K562 (cell line): Measurements from ENCODE around the gene SOX4. TPM values are rescaled to one million over a fixed set of nuclear protein-coding genes. Genes with fewer than 3 reads are reported as not detected.
A peak's percentile ranks its signal among the peaks of the same experiment; 100 is the strongest.

Experiments
- ATAC-seq: fragments of 200-7000 bp; cut with Tn5 transposase; 3 replicates; pipeline ENCODE4 v1.9.1; 2020; ENCODE audit warnings: moderate library complexity
- BruUV-seq: library from RNA; stranded (reverse); fragments of 400-500 nt; replicated peaks from 2 replicates; lab custom pipeline; 2021; lab: Mats Ljungman, UMichigan
- CTCF ChIA-PET: fragments of 300-600 bp; formaldehyde crosslinking; extraction: SDS; loops from one replicate; lab custom pipeline; 2021; ENCODE audit warnings: low intra/inter-chr PET ratio; lab: Yijun Ruan, JAX
- POLR2A ChIA-PET: fragments of 300-600, 350-650 bp; sonication (Branson Sonifier 250); formaldehyde crosslinking; extraction: SDS; loops from one replicate; lab custom pipeline; 2021; ENCODE audit warnings: antibody characterized with exemption, inconsistent platforms; lab: Yijun Ruan, JAX
- DNase-seq, 4 experiments: peaks; one replicate each; pipeline versions ENCODE4 v3.0.0 to v3.0.0-alpha.2; 2011 to 2018; ENCODE audit warnings: low spot score in 3 of 4, mixed read lengths in 3 of 4; ENCODE audit errors: extremely low read depth in 1 of 4
- FAIRE-seq: peaks from 2 replicates; lab custom pipeline; 2011; peaks lifted over from hg19 to GRCh38; lab: Jason Lieb, UNC
- H2AFZ ChIP-seq: 2 replicates; pipeline ENCODE4 v1.6.0; 2011; ENCODE audit warnings: low read depth, low read length, control low read depth, inconsistent platforms
- H3K27ac ChIP-seq: fragments of 200-600 bp; 3 replicates; pipeline ENCODE4 v1.8.0; 2011; ENCODE audit warnings: low read depth, mild to moderate bottlenecking, control low read depth, inconsistent platforms, low read length, moderate library complexity, mixed read lengths; ENCODE audit errors: extremely low read depth
- H3K27me3 ChIP-seq, 2 experiments: fragments of 300-600 bp in 1 of 2; 2 replicates in 1 of 2; 3 replicates in 1 of 2; pipeline versions ENCODE4 v1.6.0 to v1.8.0; 2011; ENCODE audit warnings: inconsistent platforms in 2 of 2, low read length in 2 of 2, mild to moderate bottlenecking in 1 of 2, mixed read lengths in 1 of 2, moderate library complexity in 1 of 2; ENCODE audit not compliant: control insufficient read depth in 2 of 2, insufficient read depth in 2 of 2
- H3K36me3 ChIP-seq: fragments of 300-600 bp; 3 replicates; pipeline ENCODE4 v1.8.0; 2011; ENCODE audit warnings: mild to moderate bottlenecking, low read length, inconsistent platforms; ENCODE audit not compliant: control insufficient read depth, insufficient read depth
- H3K4me1 ChIP-seq, 2 experiments: fragments of 200-600 bp in 1 of 2; replicated peaks in 1 of 2; 2 replicates in 1 of 2; 3 replicates in 1 of 2; pipeline versions ENCODE4 v1.5.1 to v1.8.0; 2011; ENCODE audit warnings: inconsistent platforms in 2 of 2, low read length in 2 of 2, mild to moderate bottlenecking in 1 of 2, mixed read lengths in 1 of 2, moderate library complexity in 1 of 2; ENCODE audit not compliant: control insufficient read depth in 2 of 2, insufficient read depth in 2 of 2
- H3K4me2 ChIP-seq: 2 replicates; pipeline ENCODE4 v1.6.1; 2011; ENCODE audit warnings: low read length, control low read depth, inconsistent platforms, mixed read lengths; ENCODE audit not compliant: insufficient read depth
- H3K4me3 ChIP-seq: fragments of 200-600 bp; sonication (generic), shearing (Covaris generic); 2 replicates; pipeline ENCODE4 v1.5.1; 2016; ENCODE audit warnings: control low read depth, inconsistent platforms
- H3K79me2 ChIP-seq: fragments of 200-600 bp; 3 replicates; pipeline ENCODE4 v1.8.0; 2011; ENCODE audit warnings: low read length, inconsistent platforms; ENCODE audit not compliant: control insufficient read depth, insufficient read depth
- H3K9ac ChIP-seq, 2 experiments: 2 replicates each; pipeline versions ENCODE4 v1.6.0 to v1.6.1; 2011; ENCODE audit warnings: low read depth in 2 of 2, low read length in 2 of 2, control low read depth in 1 of 2, inconsistent platforms in 1 of 2, mild to moderate bottlenecking in 1 of 2, mixed read lengths in 1 of 2; ENCODE audit not compliant: insufficient read depth in 1 of 2
- H3K9me1 ChIP-seq: one replicate; pipeline ENCODE4 v1.6.0; 2011; ENCODE audit warnings: inconsistent platforms, mild to moderate bottlenecking, low read length, moderate library complexity; ENCODE audit not compliant: control insufficient read depth, insufficient read depth
- H3K9me3 ChIP-seq: replicated peaks from 2 replicates; pipeline ENCODE4 v1.5.1; 2011; ENCODE audit warnings: low read depth, low read length, inconsistent platforms; ENCODE audit not compliant: control insufficient read depth, insufficient read depth
- H4K20me1 ChIP-seq: replicated peaks from 2 replicates; pipeline ENCODE4 v1.6.1; 2011; ENCODE audit warnings: low read length, inconsistent platforms, mixed read lengths; ENCODE audit not compliant: control insufficient read depth, insufficient read depth
- CEBPG ChIP-seq, 3 experiments: fragments of 200-800 bp in 1 of 3; sonication (Bioruptor generic) in 1 of 3; sonication (generic) in 1 of 3; formaldehyde crosslinking in 1 of 3; IDR thresholded peaks in 2 of 3; conservative IDR thresholded peaks in 1 of 3; 2 replicates each; pipeline versions ENCODE4 v1.6.1 to v1.8.0; 2016 to 2022; ENCODE audit warnings: missing compliant biosample characterization in 2 of 3, missing genetic modification characterization in 2 of 3, mild to moderate bottlenecking in 1 of 3, missing genetic modification reagents in 1 of 3
- CREB1 ChIP-seq, 2 experiments: sonication (generic) in 1 of 2; formaldehyde crosslinking in 1 of 2; IDR thresholded peaks; 2 replicates each; pipeline versions ENCODE4 v1.6.1 to v1.8.0; 2012 to 2022; ENCODE audit warnings: inconsistent platforms in 1 of 2, mild to moderate bottlenecking in 1 of 2, missing genetic modification reagents in 1 of 2, moderate library complexity in 1 of 2
- E2F3 ChIP-seq: fragments of 250-450 bp; sonication (Bioruptor Pico); IDR thresholded peaks from 2 replicates; pipeline ENCODE4 v1.4.0; 2020; ENCODE audit warnings: mild to moderate bottlenecking
- HMG20A ChIP-seq: fragments of 450-650 bp; formaldehyde crosslinking; conservative IDR thresholded peaks from 2 replicates; pipeline ENCODE4 v1.4.0; 2020; ENCODE audit warnings: mild to moderate bottlenecking, mixed read lengths
- MBD2 ChIP-seq: sonication (generic); IDR thresholded peaks from 2 replicates; pipeline ENCODE4 v1.6.1; 2016; ENCODE audit warnings: low read depth, borderline replicate concordance
- STAT5B ChIP-seq: fragments of 250-450 bp; sonication (Bioruptor Pico); IDR thresholded peaks from 2 replicates; pipeline ENCODE4 v1.8.0; 2021; ENCODE audit warnings: mild to moderate bottlenecking, inconsistent platforms
- ZBTB43 ChIP-seq: sonication (generic); formaldehyde crosslinking; IDR thresholded peaks from 2 replicates; pipeline ENCODE4 v1.8.0; 2023; ENCODE audit warnings: mild to moderate bottlenecking, missing genetic modification reagents
- ZNF707 ChIP-seq: fragments of 250-450 bp; sonication (Bioruptor Pico); conservative IDR thresholded peaks from 2 replicates; pipeline ENCODE4 v1.8.0; 2022; ENCODE audit warnings: inconsistent platforms, mild to moderate bottlenecking, moderate library complexity
- WGBS: fragments of 100-300 bp; shearing (Covaris generic); methylation state at CpG from one replicate; pipeline ENCODE4 v1.1.6; 2016; ENCODE audit warnings: low coverage, mixed read lengths; ENCODE audit not compliant: insufficient coverage; ENCODE audit errors: missing lambda C conversion rate; 5-methylcytosine and 5-hydroxymethylcytosine counted together
- in situ Hi-C: fragments of 300-500 bp; cut with MboI; formaldehyde crosslinking; loops from 4 replicates; pipeline ENCODE4 v1.15.0; 2018; ENCODE audit warnings: inconsistent platforms, mixed read lengths
- intact Hi-C: fragments of 100-400 bp; cut with micrococcal nuclease; formaldehyde crosslinking; loops from 2 replicates; pipeline ENCODE4 v1.14.2; 2022
- polyA plus RNA-seq, 8 experiments: library from polyadenylated mRNA; depleted of rRNA in 4 of 8; stranded (reverse) in 5 of 8; unstranded in 3 of 8; fragments of >200 nt; fragmentation: Nextera tagmentation in 2 of 8; fragmentation: Illumina TruSeq in 1 of 8; extraction: Ambion mirVana in 2 of 8; extraction: Trizol in 1 of 8; gene quantifications; 2 replicates each; pipeline versions ENCODE4 v1.2.1 to v1.2.3, GENCODE V29; 2011 to 2014; ENCODE audit warnings: inconsistent platforms in 1 of 8, missing spikeins in 1 of 8
- total RNA-seq, 7 experiments: library from RNA; depleted of rRNA in 6 of 7; stranded (reverse); fragments of >200 nt in 6 of 7; fragmentation: Illumina TruSeq in 2 of 7; extraction: Trizol in 2 of 7; gene quantifications; 2 replicates each; pipeline versions ENCODE4 v1.2.1 to v1.2.3, GENCODE V29; 2011 to 2021; ENCODE audit warnings: low replicate concordance in 1 of 7

Gene SOX4
- total and polyA plus RNA-seq, 9 of the 15 experiments (the other 6 are each of a cell fraction or from before 2014, with no cell fraction given), result 0.03 to 0.29 (median 0.04) TPM

GRCh38 chr6:21586300-21586699, 7.3 kb upstream of the SOX4 start:
- H3K9me3 ChIP-seq, result no peaks in the 10 kb centered on the region
- no peaks in the 10 kb centered on the region for H3K36me3 ChIP-seq
- no peak for FAIRE-seq
- 1% methylated on average over 3 of the region's 3 CpGs for WGBS
- no peak overlapping the region for H2AFZ ChIP-seq
- POLR2A ChIA-PET, result no interaction called here
- ATAC-seq, result no peak
- no peaks in the 10 kb centered on the region for H3K9me1 ChIP-seq
- TF ChIP-seq HMG20A (CRISPR knock-in tag) (no peak), E2F3 (CRISPR knock-in tag) (no peak), CEBPG (CRISPR knock-in tag; IDR thresholded peaks at IDR 0.05) (no peak), CEBPG (tag; conservative IDR thresholded peaks at IDR 0.05 in 1 of 2, IDR thresholded peaks at IDR 0.05 in 1 of 2) (peak in 1 of 2 experiments; percentile 65; a peak in 2 of 4 replicates), ZBTB43 (no peak), STAT5B (CRISPR knock-in tag) (no peak), CREB1 (IDR thresholded peaks at IDR 0.05) (no peak), CREB1 (CRISPR knock-in tag; IDR thresholded peaks at IDR 0.05) (no peak), ZNF707 (CRISPR knock-in tag) (no peak), MBD2 (no peak)
- TF ChIP-seq, all 486 proteins: peak for 1
- intact Hi-C loops (no loop called here), in situ Hi-C loops (no loop called here)
- H3K79me2 ChIP-seq, result no peaks in the 10 kb centered on the region
- H3K27me3 ChIP-seq, result peaks cover 12 to 28% of the 10 kb centered on the region in 2 experiments; a peak in 3 of 5 replicates
- H3K4me1 ChIP-seq, result peaks cover 0 to 27% of the 10 kb centered on the region in 2 experiments; a peak in 2 of 5 replicates
- CTCF ChIA-PET, result interaction anchor here (0.6 kb wide), 1 partner anchor 993 kb away, joined by 3 read pairs; no protein-coding TSS in a partner anchor
- H4K20me1 ChIP-seq, result no peaks in the 10 kb centered on the region
- H3K27ac ChIP-seq, result no peak overlapping the region
- H3K9ac ChIP-seq, result no peak overlapping the region
- no TSS peak for BruUV-seq
- no peak overlapping the region for H3K4me3 ChIP-seq
- no peak overlapping the region for H3K4me2 ChIP-seq
- DNase-seq, result no peak
